SK-N-SH treated with all-trans-retinoic acid at 6 μM for 48 hours (cell line): ENCODE results near the gene CHST12.

Source experiments
- ARNTL ChIP-seq: fragments of 450-650 bp; formaldehyde crosslinking; IDR thresholded peaks from 2 replicates; pipeline ENCODE4 v1.5.0; 2020; ENCODE audit warnings: low read depth, mild to moderate bottlenecking, moderate library complexity, borderline replicate concordance
- ESRRG ChIP-seq: fragments of 250-450 bp; sonication (Bioruptor Pico); IDR thresholded peaks from 2 replicates; pipeline ENCODE4 v1.6.1; 2021; ENCODE audit warnings: mild to moderate bottlenecking
- ISL1 ChIP-seq: fragments of 250-450 bp; sonication (Bioruptor Pico); IDR thresholded peaks from 2 replicates; pipeline ENCODE4 v2.1.2; 2022; ENCODE audit warnings: mild to moderate bottlenecking, moderate library complexity
- OSR1 ChIP-seq: fragments of 250-450 bp; sonication (Bioruptor Pico); IDR thresholded peaks from 2 replicates; pipeline ENCODE4 v1.8.0; 2022; ENCODE audit warnings: moderate library complexity, mild to moderate bottlenecking, inconsistent platforms
- ZFP3 ChIP-seq: fragments of 250-450 bp; sonication (Bioruptor Pico); IDR thresholded peaks from 2 replicates; pipeline ENCODE4 v1.5.0; 2020; ENCODE audit warnings: mild to moderate bottlenecking, moderate library complexity

GRCh38 chr7:2420216-2420933, 17.0 kb downstream of the CHST12 start:
- no peak for TF ChIP-seq ARNTL
- TF ChIP-seq ISL1 (CRISPR knock-in tag) = no peak
- TF ChIP-seq ESRRG = no peak
- no peak for TF ChIP-seq OSR1 (CRISPR knock-in tag)
- no peak for TF ChIP-seq ZFP3
